ENCODE results near the gene RIOK2.
"Not testable (repeated sequence)": the region's sequence is repeated elsewhere in the genome, so short reads cannot be mapped to it uniquely, and the experiment has no call there.

Gene RIOK2

DNA sequence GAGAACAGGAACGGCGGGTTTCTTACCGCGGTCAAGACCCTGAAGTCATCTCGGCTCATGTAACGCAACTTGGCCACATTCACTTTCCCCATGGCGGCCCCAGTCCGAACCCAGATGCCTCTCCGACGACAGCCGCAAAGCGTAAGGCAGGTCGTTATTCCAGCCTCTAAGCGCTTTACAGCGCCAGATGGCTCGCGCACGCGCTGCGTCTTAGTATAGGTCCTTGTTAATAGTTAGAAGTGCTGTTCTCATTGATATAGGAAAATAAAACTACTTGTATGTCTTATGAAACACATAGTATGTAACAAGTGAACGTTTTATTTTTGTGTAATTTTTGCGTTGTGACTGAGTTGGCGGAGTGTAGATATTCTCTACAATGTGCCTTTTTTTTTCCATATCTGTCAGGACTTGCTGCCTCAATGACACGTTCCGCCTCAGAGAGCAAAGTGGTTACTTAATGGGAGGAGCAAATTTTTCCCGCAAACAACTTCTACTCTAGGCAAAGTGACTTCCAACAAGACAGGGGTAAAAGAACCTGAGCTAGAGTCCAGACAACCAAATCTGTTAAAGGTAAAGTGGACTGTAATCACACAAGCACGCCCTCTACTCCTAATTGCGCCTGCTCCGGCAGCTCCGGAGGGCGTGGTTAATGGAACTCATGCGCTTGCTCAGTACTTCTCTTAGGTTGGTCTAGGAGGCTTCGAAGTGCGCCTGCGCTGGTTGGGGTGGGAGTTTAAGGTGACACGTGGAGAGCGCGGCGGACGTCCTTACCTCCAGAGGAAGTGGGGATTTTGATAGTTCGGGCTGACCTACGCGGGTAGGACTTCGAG is at the start of gene RIOK2:
Gene RIOK2, minus strand, starts transcription at position 148 of the 830 bp plus-strand sequence. Its CDS starts 56 bp downstream, at position 92.
- peak; percentile 78 for DNase-seq (ENCODE audit: low spot score)

DNA sequence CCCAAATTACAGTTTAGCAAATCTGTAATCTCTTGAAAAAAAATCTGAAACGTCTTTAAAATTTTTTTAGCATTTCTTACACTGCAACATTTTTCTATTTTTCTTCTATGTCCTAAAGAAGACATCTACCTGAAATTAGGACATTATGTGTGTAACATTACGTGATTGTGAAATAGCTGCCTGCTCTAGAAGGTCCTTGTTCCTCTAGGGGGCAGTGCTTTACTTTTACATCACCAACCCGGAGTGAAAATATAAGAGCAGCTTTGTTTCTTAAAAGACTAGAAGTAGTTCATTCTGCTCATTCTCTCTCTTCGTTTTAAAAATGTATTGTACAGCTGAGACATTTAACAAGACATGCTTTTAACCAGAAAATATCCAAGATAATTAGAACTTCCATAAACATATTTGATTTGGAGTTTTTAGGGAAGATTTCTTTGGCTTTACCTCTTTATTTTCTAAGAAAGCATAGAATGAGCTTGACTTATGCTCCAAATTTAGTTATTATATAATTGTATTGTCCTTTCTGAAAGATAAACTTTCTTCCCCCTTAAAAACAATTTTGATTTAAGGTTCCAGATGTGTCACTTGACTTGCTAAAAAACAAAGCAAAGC is 48.1 kb upstream of the RIOK2 start:
- peak; percentile 19 for DNase-seq (ENCODE audit: low spot score)

DNA sequence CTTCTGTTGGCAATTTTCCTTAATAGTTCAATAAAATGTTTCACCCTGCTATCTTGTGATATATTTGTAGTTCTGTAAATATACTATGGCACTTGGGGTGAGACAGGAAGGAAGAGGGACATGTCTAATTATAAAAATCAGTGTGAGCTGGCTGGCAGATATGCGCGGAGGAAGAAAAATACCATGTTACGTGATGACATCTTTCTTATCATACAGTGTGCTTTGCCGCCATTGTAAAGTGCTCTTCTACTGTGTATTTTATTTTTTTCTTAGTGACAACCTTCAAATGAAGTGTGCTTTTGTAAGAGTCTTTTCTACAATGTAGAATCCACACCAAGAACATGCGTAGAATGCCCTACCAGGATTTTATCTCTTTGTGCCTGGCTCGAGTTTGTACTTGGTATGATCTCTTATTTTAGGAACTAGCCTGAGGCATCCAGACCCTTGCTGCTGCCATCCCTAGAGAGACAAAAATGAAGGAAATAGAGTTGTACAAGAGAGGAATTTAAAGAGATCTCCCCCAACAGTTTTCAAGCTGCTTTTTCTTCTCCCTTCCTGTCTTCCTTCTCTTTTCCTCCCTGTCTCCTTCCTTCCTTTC is 46.7 kb upstream of the RIOK2 start:
- no peak for DNase-seq (ENCODE audit: low spot score)

DNA sequence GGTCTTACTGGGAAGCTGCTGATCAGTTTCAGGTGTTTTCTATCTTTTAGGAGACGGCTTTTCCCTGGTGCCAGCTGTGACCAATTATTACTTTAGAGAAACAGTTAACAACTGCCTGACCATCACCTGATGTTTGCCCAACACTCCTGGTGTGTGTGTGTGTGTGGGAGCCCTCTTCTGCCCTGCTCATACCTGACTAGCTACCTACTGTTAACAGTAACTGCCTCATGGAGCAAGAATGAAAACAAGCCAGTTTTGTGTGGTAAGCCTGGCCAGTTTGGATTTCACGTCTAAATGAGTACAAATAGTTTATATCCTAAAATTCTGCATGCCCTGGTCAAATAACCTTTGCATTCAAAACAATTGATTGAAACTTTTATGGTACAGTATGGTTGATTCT is 46.1 kb upstream of the RIOK2 start:
- DNase-seq (ENCODE audit: low spot score) = no peak

DNA sequence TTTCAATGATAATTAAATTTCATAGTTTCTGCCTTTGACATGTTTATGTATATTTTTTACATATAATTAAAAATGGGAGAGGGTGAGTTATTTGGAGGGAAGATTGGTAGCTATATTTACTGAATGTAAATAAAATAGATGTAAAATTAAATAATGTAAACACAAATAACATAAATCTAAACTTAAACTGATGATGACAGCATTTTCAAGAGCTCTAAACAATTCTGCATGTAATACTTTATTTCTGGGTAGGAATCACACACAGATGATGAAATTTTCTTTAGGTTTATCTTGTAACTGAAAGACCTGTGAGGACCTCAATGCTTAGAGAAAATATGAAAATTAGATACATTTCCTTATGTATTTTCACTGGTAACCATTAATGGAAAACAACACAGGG is 42.2 kb upstream of the RIOK2 start:
- no peak for DNase-seq (ENCODE audit: low spot score)

DNA sequence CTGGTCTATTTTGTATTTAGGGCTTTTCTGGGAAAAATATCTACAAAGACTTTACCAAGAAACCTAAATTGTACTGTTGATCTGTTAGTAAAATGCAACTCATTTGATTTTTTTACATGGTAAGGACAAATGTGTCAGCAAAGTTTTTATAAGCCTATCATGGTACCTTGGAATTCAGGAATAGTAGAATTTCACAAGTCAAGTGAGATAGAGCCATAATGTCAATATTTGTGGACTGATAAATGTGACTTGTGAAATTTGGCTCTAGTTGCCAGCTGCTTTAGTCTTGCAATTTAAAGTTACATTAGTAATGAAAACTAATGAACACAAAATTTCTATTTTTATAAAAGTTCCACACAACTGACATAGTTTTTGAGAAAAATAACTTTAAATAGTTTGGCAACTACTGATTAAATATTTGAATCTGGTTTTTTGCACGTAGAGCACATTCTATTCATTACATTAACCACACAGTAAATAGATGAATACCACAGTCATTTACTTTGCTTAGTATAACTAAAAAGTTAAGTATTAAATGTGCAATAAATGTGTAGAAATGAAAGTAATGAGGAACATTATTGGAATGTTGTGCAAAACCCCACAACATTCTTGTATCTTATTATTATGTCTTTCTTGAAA is 41.2 kb upstream of the RIOK2 start:
- no peak for DNase-seq (ENCODE audit: low spot score)

DNA sequence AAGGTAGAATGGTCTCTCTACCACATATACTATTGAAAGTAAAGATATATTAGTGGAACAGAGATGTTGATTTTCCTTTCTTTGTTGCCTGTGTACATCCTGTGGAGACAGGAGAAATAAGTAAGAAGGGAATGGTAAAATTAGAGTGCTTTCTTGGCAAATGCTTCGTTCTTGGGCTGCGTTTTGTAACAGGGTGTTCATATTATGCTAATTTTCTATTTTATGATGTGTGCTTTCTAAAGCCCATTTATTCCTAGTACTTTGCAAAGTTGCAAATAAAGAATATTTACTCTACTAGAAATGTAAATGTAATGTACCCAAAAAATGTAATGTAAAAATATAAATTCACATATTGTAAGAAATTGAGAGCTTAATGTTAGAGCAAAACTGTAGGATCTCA is 40.5 kb upstream of the RIOK2 start:
- DNase-seq (ENCODE audit: low spot score) = no peak

DNA sequence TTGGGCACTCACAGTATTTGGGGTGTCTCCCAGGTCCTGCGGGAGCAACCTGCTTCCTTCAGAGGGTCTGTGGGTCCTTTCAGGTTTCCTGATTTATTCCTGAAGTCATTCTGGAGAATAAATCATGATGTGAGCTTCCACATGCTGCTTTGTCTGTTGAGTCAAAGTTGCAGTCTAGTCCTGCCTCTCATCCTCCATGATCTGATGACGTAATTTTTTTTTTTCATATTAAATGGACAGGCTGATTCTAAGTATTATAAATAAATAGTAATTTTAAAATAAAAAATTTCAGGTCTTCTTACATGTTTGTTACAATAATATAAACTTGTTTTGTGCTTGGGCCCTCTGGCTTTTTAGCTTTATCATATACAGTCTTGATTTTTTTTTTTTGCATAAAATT is 26.3 kb upstream of the RIOK2 start:
- no peak for DNase-seq (ENCODE audit: low spot score)

DNA sequence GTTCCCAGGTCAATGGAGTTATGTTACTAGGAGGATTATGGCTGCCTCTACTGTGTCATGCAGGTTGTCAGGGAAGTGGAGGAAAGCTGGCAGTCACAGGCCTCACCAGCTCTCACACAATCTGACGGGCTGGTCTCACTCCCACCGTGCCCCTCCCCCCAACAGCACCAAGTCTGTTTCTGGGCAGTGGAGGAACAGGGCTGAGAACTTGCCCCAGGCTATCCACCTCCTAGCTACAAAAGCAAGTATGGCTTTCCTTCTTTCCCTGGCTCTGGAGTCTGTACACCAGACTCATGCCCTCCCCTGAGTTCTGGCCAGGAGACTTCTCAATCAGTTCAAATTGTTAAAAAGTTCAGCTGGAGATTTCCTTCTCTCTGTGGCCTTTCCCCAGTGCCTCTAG is 25.7 kb upstream of the RIOK2 start:
- no peak for DNase-seq (ENCODE audit: low spot score)

DNA sequence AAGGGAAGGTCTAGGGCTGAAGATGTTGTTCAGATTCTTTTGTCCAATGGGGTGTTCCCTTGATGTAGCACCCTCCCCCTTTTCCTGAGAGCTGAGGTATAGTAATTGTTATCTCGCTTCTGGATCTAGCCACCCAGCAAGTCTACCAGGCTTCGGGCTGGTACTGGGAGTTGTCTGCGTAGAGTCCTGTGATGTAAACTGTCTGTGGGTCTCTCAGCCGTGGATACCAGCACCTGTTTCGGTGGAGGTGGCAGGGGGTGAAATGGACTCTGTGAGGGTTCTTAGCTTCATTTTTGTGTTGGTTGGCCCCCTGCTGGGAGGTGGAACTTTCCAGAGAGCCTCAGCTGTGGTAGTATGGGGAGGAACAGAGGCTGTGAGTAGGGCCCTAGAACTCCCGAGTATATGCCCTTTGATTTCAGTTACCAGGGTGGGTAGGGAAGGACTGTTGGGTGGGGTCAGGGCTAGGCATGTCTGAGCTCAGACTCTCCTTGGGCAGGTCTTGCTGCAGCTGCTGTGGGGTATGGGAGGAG is 25.2 kb upstream of the RIOK2 start:
- no peak for DNase-seq (ENCODE audit: low spot score)

DNA sequence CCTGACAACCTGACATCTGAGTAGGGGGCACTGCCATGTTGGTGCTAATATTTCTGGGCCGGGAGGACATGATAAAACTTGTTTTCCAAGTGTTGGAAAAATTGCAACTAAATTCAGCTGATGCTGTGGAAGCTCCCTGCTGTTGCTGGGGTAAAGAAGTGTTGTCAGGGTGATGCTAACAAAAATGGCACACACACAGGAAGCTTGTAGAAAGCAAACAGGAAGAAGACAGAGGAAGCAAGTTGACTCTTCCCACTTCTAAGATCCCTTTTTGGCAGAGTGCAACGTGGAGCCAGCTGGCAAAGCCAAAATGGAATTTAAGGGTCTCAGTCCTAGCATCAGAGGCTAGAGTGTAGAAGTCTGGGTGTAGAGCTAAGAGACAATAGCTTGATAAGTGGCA is 11.3 kb upstream of the RIOK2 start:
- DNase-seq (ENCODE audit: low spot score) = no peak

DNA sequence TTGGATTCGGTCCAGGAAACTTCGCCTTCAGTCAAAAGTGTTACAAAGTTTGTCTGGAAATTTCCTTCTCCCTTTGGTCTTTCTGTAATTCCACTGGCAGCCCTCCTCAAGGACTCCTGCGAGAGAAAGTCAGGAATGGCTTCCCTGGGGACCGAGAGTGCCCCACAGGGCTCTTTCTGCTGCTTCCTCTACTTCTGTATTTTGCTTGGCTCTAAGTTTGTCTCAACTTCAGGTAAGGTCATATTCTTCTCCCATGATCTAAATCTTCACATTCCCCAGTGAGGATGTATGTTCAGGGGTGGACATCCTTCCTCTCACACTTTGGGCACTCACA is 10.3 kb upstream of the RIOK2 start:
- DNase-seq (ENCODE audit: low spot score) = no peak

DNA sequence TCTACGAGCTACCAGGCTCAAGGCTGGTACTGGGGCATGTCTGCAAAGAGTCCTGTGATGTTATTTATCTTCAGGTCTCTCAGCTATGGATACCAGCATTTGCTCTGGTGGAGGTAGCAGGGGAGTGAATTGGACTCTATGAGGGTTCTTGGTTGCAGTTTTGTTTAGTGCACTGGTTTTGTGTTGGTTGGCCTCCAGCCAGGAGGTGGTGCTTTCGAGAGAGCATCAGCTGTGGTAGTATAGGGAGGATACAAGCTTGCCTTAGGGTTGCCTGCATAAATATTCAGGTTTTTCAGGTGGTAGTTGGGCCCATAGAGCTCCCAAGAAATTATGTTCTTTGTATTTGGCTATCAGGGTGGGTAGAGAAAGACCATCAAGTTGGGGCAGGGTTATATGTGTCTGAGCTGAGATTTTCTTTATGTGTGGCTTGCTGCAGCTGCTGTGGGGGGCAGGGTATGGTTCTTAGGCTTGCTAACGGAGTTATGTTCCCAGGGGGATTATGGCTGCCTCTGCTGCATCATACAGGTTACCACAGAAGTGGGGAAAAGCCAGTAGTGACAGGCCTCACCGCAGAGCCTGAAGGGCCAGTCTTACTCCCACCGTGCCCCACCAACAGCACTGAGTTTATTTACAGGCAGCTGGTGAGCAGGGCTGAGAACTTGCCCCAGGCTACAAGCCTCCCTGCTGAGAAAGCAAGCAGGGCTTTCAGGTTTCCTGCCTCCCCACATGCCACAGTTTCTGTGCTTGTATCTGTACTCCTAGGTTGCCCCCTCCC is 9.7 kb upstream of the RIOK2 start:
- DNase-seq (ENCODE audit: low spot score) = no peak

DNA sequence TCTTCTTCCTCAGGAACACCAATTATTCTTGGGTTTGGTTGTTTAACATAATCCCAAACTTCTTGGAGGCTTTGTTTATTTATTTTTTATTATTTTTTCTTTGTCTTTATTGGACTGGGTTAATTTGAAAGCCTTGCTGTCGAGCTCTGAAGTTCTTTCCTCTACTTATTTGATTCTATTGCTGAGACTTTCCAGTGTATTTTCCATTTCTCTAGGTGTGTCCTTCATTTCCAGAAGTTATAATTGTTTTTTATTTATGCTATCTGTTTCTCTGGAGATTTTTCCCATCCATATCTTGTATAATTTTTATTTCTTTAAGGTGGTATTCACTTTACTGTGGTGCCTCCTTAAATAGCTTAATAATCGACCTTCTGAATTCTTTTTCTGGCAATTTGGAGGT is 8.8 kb upstream of the RIOK2 start:
- DNase-seq (ENCODE audit: low spot score) = no peak

DNA sequence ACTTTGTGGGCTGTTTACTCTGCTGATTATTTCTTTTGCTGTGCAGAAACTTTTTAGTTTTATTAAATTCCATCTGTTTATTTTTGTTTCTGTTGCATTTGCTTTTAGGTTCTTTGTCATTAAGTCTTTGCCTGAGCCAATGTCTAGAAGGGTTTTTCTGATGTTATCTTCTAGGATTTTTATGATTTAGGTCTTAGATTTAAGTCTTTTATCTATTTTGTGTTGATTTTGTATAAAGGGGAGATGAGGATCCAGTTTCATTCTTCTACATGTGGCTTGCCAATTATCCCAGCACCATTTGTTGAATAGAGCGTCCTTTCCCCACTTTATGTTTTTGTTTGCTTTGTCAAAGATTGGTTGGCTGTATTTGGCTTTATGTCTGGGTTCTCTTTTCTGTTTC is 6.5 kb upstream of the RIOK2 start:
- not testable (repeated sequence) for DNase-seq (ENCODE audit: low spot score)

DNA sequence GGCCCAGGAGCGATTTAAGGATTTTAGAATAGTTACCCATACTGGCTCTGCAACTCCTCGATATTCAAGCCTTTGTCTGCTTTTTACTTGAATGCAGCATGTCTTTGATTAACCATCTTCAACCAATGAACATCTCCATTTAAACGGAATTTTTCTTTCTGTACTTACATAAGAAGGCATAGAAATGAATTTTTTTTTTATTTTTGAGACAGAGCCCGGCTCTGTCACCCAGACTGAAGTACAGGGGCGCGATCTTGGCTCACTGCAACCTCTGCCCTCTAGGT is 825 bp upstream of the RIOK2 start:
- DNase-seq (ENCODE audit: low spot score) = no peak

DNA sequence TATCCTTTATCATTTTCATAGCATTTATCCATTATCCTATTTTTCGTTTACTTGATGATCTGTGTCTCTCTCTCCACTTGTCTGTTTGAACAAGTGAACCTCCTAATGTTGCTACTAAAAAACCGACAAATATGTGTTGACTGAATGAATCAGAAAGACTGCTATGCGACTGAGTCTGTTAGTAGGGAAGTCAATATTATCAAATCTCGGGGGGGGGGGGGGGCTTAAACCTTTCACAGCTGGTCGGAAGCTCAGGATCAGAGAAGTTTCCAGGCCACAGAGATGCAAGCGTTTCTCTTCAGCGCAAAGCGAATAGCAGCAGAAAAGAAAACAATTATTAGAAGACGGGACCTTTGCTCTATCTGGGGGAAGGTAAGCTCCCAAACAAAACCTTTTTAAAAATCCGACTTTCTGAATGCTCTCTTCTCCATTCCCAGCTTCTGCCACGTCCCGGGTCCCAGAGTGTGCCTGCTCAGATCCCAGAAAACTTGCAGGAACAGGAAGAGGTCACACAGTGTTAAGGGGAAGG is 412 bp downstream of the RIOK2 start:
- peak; percentile 12 for DNase-seq (ENCODE audit: low spot score)

DNA sequence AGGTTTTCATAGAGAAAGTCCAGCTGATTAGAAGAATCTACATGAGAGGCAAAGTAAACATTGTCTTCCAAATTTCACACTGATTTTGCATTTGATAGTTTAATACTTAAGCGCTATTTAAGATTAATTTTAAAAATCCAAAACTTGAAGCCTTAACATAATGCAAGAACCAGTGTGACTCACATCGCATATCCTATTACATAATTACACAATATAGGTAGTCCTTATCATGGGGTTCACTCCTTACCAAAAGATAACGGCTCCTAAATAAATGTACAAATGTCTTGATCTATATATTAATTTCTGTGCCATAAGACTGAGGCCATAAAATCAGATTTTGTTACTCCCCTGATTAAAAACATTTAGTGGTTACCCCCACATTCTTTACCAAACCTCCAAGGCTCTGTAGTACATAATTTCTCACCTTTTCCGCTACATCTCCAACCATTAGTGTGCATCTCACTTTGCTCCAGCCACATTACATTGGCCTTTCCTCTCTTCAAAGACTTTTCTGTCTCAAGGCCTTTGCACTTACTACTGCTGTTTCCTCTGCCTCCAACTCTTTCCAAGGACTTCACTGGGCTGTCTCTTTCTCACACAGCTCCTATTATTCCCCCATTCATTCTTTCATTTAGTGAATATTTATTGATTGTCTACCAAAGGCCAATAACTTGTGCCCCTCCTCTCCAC is 1.0 kb downstream of the RIOK2 start:
- no peak for DNase-seq (ENCODE audit: low spot score)

DNA sequence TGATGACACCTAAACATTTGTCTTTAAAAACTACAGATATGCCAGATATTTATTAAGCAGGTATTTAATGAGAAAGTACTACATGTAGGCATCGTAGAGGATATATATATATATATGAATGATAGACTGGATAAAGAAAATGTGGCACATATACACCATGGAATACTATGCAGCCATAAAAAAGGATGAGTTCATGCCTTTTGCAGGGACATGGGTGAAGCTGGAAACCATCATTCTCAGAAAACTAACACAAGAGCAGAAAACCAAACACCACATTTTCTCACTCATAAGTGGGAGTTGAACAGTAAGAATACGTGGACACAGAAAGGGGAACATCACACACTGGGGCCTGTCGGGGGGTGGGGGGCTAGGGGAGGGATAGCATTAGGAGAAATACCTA is 3.6 kb downstream of the RIOK2 start:
- not testable (repeated sequence) for DNase-seq (ENCODE audit: low spot score)

DNA sequence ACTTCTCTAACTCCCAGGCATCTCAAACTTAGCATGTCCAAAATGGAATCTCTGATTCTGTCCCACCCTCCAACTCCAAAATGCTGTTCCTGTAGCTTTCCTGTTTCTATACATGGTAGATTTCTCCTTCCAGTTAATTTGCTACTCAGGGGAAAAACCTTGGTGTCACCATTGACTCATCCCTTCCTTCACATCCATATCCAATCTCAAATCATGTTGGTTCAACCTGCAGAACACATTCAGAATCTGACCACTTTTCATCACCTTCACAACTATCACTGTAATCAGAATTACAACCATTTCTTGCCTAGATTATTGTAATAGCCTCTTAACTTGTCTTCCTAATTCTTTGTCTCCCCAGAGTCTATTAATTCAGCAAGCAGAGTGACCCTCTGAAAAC is 10.8 kb downstream of the RIOK2 start:
- DNase-seq (ENCODE audit: low spot score) = no peak

DNA sequence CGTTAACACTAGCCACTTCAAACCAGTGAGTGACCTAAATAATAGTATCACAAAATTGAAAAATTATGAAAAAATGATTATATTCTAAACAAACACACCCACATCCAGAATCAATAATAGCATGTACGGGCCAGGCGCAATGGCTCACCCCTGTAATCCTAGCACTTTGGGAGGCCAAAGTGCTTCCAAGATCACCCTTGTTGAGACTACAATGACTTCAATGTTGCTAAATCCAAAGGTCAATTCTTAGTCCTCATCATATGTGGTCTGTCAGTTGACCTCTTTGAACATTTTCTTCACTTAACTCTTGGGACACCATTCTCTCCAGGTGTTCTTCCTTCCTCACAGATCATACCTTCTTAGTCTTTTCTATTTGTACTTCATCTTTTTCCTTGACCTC is 11.3 kb downstream of the RIOK2 start:
- no peak for DNase-seq (ENCODE audit: low spot score)

All from hepatic stellate cell (primary cell).